Measurements from ENCODE around the gene SCFD2. TPM values are rescaled to one million over a fixed set of nuclear protein-coding genes. Genes with fewer than 3 reads are reported as not detected.

Gene SCFD2
- total RNA-seq, 3 donors from 2014 or later, result 22.8 to 33.8 (median 25.0) TPM

GRCh38 chr4:53019485-53020382, 346.1 kb downstream of the SCFD2 start:
- Histone ChIP-seq H3K9me3 (no peaks in the 10 kb centered on the region), H3K4me1 (no peaks in the 10 kb centered on the region), H3K4me3 (no peak overlapping the region), H3K27me3 (no peaks in the 10 kb centered on the region), H3K36me3 (no peaks in the 10 kb centered on the region), H3K27ac (peak overlapping the region in 1 of 2 donors; percentile 1)
- TF ChIP-seq POLR2AphosphoS5 (IDR thresholded peaks at IDR 0.05), result no peak
- no peak for TF ChIP-seq POLR2A (IDR thresholded peaks at IDR 0.05)
- TF ChIP-seq CTCF (IDR thresholded peaks at IDR 0.05), result no peak
- DNase-seq (ENCODE audit: low spot score in 2 of 2), result no peak
- intact Hi-C loops (cut with DNase I; ENCODE audit: low total_unique reads), result no loop called here

- Histone ChIP-seq H3K27me3 (no peaks in the 10 kb centered on the region), H3K9me3 (no peaks in the 10 kb centered on the region), H3K4me1 (no peaks in the 10 kb centered on the region), H3K4me3 (no peak overlapping the region), H3K27ac (no peak overlapping the region), H3K36me3 (no peaks in the 10 kb centered on the region)
- no peak for DNase-seq (ENCODE audit: low spot score in 2 of 2)
- intact Hi-C loops (cut with DNase I; ENCODE audit: low total_unique reads), result no loop called here
- TF ChIP-seq POLR2A (IDR thresholded peaks at IDR 0.05), result no peak
- TF ChIP-seq CTCF (IDR thresholded peaks at IDR 0.05), result no peak
- TF ChIP-seq POLR2AphosphoS5 (IDR thresholded peaks at IDR 0.05), result no peak
Observed at GRCh38 chr4:53018471-53018870, 347.4 kb downstream of the SCFD2 start.

- Histone ChIP-seq H3K36me3 (no peaks in the 10 kb centered on the region), H3K9me3 (no peaks in the 10 kb centered on the region), H3K27me3 (no peaks in the 10 kb centered on the region), H3K4me1 (peaks cover 0 to 4% of the 10 kb centered on the region in 2 donors), H3K4me3 (no peak overlapping the region), H3K27ac (no peak overlapping the region)
- DNase-seq (ENCODE audit: low spot score in 2 of 2), result no peak
- intact Hi-C loops (cut with DNase I; ENCODE audit: low total_unique reads), result no loop called here
- TF ChIP-seq POLR2AphosphoS5 (IDR thresholded peaks at IDR 0.05), result no peak
- TF ChIP-seq CTCF (IDR thresholded peaks at IDR 0.05), result no peak
- no peak for TF ChIP-seq POLR2A (IDR thresholded peaks at IDR 0.05)
Observed at GRCh38 chr4:53016099-53016820, 349.6 kb downstream of the SCFD2 start.

GRCh38 chr4:53015681-53016080, 350.2 kb downstream of the SCFD2 start:
- no peaks in the 10 kb centered on the region for H3K36me3 ChIP-seq
- H3K9me3 ChIP-seq, result no peaks in the 10 kb centered on the region
- no peak overlapping the region for H3K27ac ChIP-seq
- TF ChIP-seq CTCF (IDR thresholded peaks at IDR 0.05), result peak in 2 of 3 donors; percentile 16 to 25
- TF ChIP-seq POLR2A (IDR thresholded peaks at IDR 0.05), result no peak
- no peak for TF ChIP-seq POLR2AphosphoS5 (IDR thresholded peaks at IDR 0.05)
- no peaks in the 10 kb centered on the region for H3K27me3 ChIP-seq
- no peak for DNase-seq (ENCODE audit: low spot score in 2 of 2)
- no peak overlapping the region for H3K4me3 ChIP-seq
- H3K4me1 ChIP-seq, result peaks cover 0 to 4% of the 10 kb centered on the region in 2 donors
- intact Hi-C loops (cut with DNase I; ENCODE audit: low total_unique reads), result no loop called here

- Histone ChIP-seq H3K4me1 (peaks cover 0 to 4% of the 10 kb centered on the region in 2 donors), H3K36me3 (no peaks in the 10 kb centered on the region), H3K27me3 (no peaks in the 10 kb centered on the region), H3K27ac (no peak overlapping the region), H3K9me3 (no peaks in the 10 kb centered on the region), H3K4me3 (no peak overlapping the region)
- no peak for TF ChIP-seq POLR2AphosphoS5 (IDR thresholded peaks at IDR 0.05)
- no peak for TF ChIP-seq POLR2A (IDR thresholded peaks at IDR 0.05)
- TF ChIP-seq CTCF (IDR thresholded peaks at IDR 0.05), result no peak
- no peak for DNase-seq (ENCODE audit: low spot score in 2 of 2)
- intact Hi-C loops (cut with DNase I; ENCODE audit: low total_unique reads), result no loop called here
Observed at GRCh38 chr4:53014881-53015280, 351.0 kb downstream of the SCFD2 start.
